ENCODE results near the gene MICALL1. TPM values are rescaled to one million over a fixed set of nuclear protein-coding genes. Genes with fewer than 3 reads are reported as not detected.

The MICALL1 gene
- polyA plus RNA-seq, 1 experiment = 12.1 TPM

DNA sequence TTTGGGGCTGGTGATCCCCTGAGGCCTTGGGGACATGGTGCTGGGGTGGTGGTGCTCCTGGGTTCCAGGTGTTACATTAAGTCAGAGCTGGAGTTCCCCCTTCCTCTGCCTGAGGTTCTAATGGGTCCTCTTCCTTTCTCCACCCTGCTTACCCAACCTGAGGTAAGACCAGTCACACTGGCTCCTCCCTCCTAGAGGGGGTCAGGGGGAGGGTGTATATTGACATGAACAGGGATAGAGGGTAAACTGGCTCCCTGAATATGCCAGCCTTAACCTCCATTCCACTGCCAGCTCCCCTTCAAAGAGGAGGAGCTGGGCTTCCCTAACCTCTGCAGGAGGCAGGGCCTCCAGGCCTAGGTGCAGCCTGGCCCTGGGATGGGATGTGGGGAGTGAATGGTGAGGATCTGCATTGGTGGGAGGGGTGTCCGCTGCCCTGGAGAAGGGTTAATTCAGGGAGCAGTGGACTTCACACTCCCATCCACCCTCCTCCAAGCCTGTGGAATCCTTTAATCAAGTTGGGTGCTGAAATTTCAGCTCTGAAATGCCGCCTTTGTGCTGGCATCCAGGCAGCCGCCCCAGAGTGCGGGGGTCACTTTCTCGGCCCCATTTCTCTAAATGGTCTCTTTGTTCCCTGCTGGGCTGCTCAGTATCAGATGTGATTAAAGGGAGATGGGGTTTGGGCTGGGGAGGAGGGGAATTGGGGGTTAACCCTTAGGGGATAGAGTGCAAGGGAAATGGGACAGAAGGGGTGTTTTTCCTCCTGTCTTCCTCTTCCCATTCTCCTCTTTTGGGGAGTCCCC is 62.6 kb downstream of the MICALL1 start:
- TF ChIP-seq, protein P1, sequence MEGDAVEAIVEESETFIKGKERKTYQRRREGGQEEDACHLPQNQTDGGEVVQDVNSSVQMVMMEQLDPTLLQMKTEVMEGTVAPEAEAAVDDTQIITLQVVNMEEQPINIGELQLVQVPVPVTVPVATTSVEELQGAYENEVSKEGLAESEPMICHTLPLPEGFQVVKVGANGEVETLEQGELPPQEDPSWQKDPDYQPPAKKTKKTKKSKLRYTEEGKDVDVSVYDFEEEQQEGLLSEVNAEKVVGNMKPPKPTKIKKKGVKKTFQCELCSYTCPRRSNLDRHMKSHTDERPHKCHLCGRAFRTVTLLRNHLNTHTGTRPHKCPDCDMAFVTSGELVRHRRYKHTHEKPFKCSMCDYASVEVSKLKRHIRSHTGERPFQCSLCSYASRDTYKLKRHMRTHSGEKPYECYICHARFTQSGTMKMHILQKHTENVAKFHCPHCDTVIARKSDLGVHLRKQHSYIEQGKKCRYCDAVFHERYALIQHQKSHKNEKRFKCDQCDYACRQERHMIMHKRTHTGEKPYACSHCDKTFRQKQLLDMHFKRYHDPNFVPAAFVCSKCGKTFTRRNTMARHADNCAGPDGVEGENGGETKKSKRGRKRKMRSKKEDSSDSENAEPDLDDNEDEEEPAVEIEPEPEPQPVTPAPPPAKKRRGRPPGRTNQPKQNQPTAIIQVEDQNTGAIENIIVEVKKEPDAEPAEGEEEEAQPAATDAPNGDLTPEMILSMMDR (IDR thresholded peaks at IDR 0.05; ENCODE audit: low read depth, low read length) = no peak
- Histone ChIP-seq H3K9me3 (ENCODE audit: control insufficient read depth, insufficient read depth, low read length) (no peaks in the 10 kb centered on the region), H3K27ac (ENCODE audit: low read depth, low read length) (no peak overlapping the region), H3K27me3 (ENCODE audit: control insufficient read depth, insufficient read depth, low read length) (no peaks in the 10 kb centered on the region), H3K4me3 (ENCODE audit: low read depth, low read length) (no peak overlapping the region)
- ChIA-PET POLR2A (no interaction called here), CTCF (no interaction called here)
- no peak for DNase-seq (ENCODE audit: low read depth, low spot score)

DNA sequence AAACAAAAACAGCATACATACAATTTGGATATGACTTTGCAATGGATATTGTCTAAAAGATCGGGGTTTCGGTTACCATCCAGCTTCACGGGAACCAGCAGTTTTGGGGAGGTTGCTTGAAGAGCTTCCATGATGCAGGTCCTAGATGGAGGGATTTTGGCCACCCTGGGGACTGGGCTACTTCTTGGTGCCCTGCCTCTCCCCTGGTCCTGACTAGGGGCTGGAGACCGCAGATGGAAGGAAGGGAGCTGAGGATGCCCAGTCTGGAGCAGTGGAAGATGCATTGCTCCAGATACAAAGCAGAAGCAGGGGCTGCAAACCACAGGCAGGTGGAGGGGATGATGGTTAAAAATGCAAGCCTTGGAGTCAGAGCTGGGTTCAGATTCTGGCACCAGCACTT is 64.8 kb downstream of the MICALL1 start:
- Histone ChIP-seq H3K27ac (ENCODE audit: low read depth, low read length) (no peak overlapping the region), H3K27me3 (ENCODE audit: control insufficient read depth, insufficient read depth, low read length) (no peaks in the 10 kb centered on the region), H3K9me3 (ENCODE audit: control insufficient read depth, insufficient read depth, low read length) (no peaks in the 10 kb centered on the region), H3K4me3 (ENCODE audit: low read depth, low read length) (no peak overlapping the region)
- ChIA-PET POLR2A (interaction anchor here (0.6 to 0.7 kb wide), 2 partner anchors 96 to 139 kb away, joined by 4 to 7 read pairs; no protein-coding TSS in a partner anchor), CTCF (interaction anchor here (1.4 kb wide), 1 partner anchor 83 kb away, joined by 5 read pairs; no protein-coding TSS in a partner anchor)
- no peak for DNase-seq (ENCODE audit: low read depth, low spot score)
- TF ChIP-seq, protein P1 (IDR thresholded peaks at IDR 0.05; ENCODE audit: low read depth, low read length) = no peak

DNA sequence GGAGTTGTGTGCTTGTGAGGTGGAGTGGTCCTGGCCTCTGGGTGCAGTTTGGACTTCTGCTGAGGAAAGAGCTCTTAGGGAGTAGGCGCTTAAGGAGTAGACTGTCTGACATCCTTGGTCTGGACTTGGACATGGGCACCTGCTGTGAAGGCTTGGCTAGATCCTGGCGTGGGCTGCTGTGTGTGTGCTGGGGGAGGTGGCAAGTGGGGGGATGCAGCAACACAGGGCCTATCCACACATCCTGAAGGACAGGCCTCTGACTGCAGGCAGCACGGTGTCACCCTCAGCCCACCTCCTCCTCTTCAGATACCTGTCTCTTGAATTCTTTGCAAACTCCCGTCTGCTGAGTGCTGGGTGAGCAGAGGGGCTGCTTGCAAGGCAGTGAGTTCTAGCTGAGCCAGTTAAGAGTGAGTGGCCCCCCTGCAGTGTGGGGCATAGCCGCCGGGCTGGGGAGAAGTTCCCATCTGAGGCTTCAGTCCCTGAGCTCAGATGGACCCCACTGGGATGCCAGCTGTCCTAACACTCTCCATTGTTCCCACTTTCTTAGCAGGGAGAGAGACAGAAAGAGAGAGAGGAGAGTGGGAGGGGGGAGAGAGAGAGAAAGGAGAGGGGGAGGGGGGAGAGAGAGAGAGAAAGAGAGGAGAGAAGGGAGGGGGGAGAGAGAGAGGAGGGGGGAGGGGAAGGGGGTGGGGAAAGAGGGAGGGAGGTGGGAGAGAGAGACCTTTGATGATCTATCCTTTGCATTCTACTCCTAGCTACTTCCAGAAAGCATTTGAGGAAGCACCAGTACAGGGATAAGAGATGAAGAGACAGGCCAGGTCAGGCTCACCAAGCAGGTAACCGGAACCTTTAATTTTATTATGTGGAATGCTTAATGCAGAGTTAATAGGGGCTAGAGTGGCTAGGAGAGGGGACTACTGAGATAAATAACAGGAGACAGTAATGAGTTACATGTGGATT is 65.7 kb downstream of the MICALL1 start:
- ChIA-PET POLR2A (interaction anchor here (0.6 kb wide), 1 partner anchor 97 kb away, joined by 7 read pairs; no protein-coding TSS in a partner anchor), CTCF (interaction anchor here (1.0 kb wide), 1 partner anchor 38 kb away, joined by 4 read pairs; no protein-coding TSS in a partner anchor)
- H3K9me3 ChIP-seq (ENCODE audit: control insufficient read depth, insufficient read depth, low read length) = no peaks in the 10 kb centered on the region
- TF ChIP-seq, protein P1 (IDR thresholded peaks at IDR 0.05; ENCODE audit: low read depth, low read length) = no peak
- no peak overlapping the region for H3K27ac ChIP-seq (ENCODE audit: low read depth, low read length)
- no peak for DNase-seq (ENCODE audit: low read depth, low spot score)
- H3K4me3 ChIP-seq (ENCODE audit: low read depth, low read length) = no peak overlapping the region
- H3K27me3 ChIP-seq (ENCODE audit: control insufficient read depth, insufficient read depth, low read length) = no peaks in the 10 kb centered on the region

DNA sequence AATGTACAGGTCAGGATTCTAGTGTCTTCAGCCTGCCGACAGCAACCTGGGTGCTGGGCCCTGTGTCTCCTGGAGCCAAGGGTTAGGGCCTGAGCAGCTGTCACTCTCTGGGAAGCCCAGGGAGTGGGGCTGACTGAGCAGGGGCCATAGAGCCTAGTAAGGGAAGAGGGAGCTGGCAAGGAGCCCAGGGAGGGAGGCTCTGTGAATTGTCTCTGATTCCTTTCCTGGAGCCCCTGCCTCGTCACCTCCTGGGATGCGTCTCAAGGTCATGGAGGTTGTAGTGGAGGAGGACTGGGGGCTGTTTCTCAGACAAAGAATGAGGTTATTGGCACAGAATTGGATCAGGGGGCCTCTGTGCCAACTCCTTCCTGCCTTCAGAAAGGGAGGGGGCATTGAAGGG is 66.4 kb downstream of the MICALL1 start:
- POLR2A ChIA-PET = no interaction called here
- no peak overlapping the region for H3K27ac ChIP-seq (ENCODE audit: low read depth, low read length)

More for the DNA sequence above, 66.4 kb downstream of the MICALL1 start:
- no peak for DNase-seq (ENCODE audit: low read depth, low spot score)
- Histone ChIP-seq H3K4me3 (ENCODE audit: low read depth, low read length) (no peak overlapping the region), H3K27me3 (ENCODE audit: control insufficient read depth, insufficient read depth, low read length) (no peaks in the 10 kb centered on the region), H3K9me3 (ENCODE audit: control insufficient read depth, insufficient read depth, low read length) (no peaks in the 10 kb centered on the region)
- CTCF ChIA-PET = interaction anchor here (1.0 kb wide), 1 partner anchor 38 kb away, joined by 4 read pairs; no protein-coding TSS in a partner anchor
- TF ChIP-seq, protein P1 (IDR thresholded peaks at IDR 0.05; ENCODE audit: low read depth, low read length) = no peak

Data from AG04450 (cell line).